Spinal cord (tissue), 10 donors: ENCODE measurements around the gene TRIL. TPM values are rescaled to one million over a fixed set of nuclear protein-coding genes. Genes with fewer than 3 reads are reported as not detected.
A peak's percentile ranks its signal among the peaks of the same experiment; 100 is the strongest.

ENCODE experiments used
- DNase-seq, 6 donors: peaks; one replicate each; pipeline versions ENCODE4 v3.0.0 to v3.0.0-alpha.2; 2013 to 2015; ENCODE audit warnings: low spot score in 6 of 6, low read depth in 4 of 6
- H3K27ac ChIP-seq: one replicate; pipeline ENCODE4 v1.5.1; 2013; ENCODE audit warnings: low read depth, low read length, control low read depth
- H3K27me3 ChIP-seq: one replicate; pipeline ENCODE4 v1.6.1; 2013; ENCODE audit warnings: low read length; ENCODE audit not compliant: control insufficient read depth, insufficient read depth
- H3K36me3 ChIP-seq: one replicate; pipeline ENCODE4 v1.6.1; 2013; ENCODE audit warnings: low read length; ENCODE audit not compliant: control insufficient read depth, insufficient read depth
- H3K4me1 ChIP-seq: one replicate; pipeline ENCODE4 v1.6.1; 2013; ENCODE audit warnings: low read length; ENCODE audit not compliant: control insufficient read depth, insufficient read depth
- H3K4me3 ChIP-seq: one replicate; pipeline ENCODE4 v1.5.1; 2013; ENCODE audit warnings: low read depth, low read length, control low read depth
- H3K9me3 ChIP-seq: one replicate; pipeline ENCODE4 v1.6.1; 2013; ENCODE audit warnings: low read length; ENCODE audit not compliant: control insufficient read depth, insufficient read depth
- WGBS: methylation state at CpG from one replicate; pipeline ENCODE4 v1.1.5; 2013; ENCODE audit warnings: missing lambda C conversion rate; ENCODE audit not compliant: insufficient coverage; 5-methylcytosine and 5-hydroxymethylcytosine counted together
- polyA plus RNA-seq, 2 donors: library from polyadenylated mRNA; unstranded; fragments of 120-200 nt; gene quantifications; one replicate each; pipeline ENCODE4 v1.2.1, GENCODE V29; 2013; ENCODE audit not compliant: insufficient read length in 2 of 2
- total RNA-seq, 2 donors: library from RNA; depleted of rRNA in 1 of 2; stranded (reverse); fragments of 120-200 nt in 1 of 2; fragments of >200 nt in 1 of 2; gene quantifications; one replicate each; pipeline versions ENCODE4 v1.2.3 to v1.2.4, GENCODE V29; 2013 to 2014
- donor health status: healthy.

The TRIL gene
- total and polyA plus RNA-seq, 4 donors = 17.4 to 66.0 (median 33.5) TPM

GRCh38 chr7:28986028-28986764, 28.1 kb upstream of the TRIL start:
- Histone ChIP-seq H3K27me3 (no peaks in the 10 kb centered on the region), H3K27ac (no peak overlapping the region), H3K4me3 (no peak overlapping the region), H3K9me3 (no peaks in the 10 kb centered on the region), H3K36me3 (no peaks in the 10 kb centered on the region), H3K4me1 (peaks cover 17% of the 10 kb centered on the region)
- 76% methylated on average over 11 of the region's 11 CpGs for WGBS
- DNase-seq = no peak

DNA sequence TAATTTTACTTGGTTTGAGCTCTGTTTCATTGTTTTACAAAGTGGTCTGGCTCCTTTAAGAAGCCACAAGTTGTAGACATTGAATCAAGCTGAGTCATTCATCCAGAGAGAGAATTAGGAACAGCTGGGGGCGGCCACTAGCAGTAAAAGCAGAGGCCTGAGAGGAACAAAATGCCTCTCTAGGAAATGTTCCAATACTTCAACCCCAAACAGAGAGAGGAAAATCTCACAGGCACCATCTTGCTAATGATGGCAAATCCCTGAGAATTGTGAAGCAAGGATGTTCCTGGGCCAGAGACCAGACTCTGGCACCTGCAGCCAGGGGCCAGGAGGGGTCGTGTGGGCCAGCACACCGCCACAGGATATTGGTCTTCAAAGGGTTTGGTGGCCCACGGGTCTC, 26.5 kb upstream of the TRIL start:
- Histone ChIP-seq H3K27me3 (no peaks in the 10 kb centered on the region), H3K27ac (peak overlapping the region; percentile 45), H3K9me3 (no peaks in the 10 kb centered on the region), H3K36me3 (no peaks in the 10 kb centered on the region), H3K4me3 (no peak overlapping the region), H3K4me1 (peaks cover 23% of the 10 kb centered on the region)
- DNase-seq = peak in 2 of 6 donors; percentile 67 to 74
- WGBS = 26% methylated on average over 4 of the region's 4 CpGs

DNA sequence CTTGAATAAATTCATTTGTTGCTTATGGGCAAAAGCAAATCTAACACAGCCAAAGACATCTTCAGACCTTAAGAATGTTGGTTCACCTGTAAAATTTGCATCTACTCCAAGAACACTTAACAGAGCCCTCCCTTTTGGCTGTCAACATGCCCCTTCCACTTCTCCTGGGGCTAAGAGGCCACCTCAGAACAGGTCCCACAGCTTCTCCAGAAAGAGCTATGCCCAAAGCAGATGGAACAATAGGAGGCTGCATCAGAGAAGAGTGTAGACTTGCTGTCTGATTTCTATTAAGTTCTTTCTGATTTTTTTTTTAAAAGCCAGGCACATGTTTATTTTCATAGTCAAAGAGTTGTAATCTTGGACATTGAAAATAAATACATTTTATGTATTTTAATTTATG, 26.1 kb upstream of the TRIL start:
- Histone ChIP-seq H3K27me3 (no peaks in the 10 kb centered on the region), H3K4me1 (peaks cover 24% of the 10 kb centered on the region), H3K27ac (no peak overlapping the region), H3K9me3 (no peaks in the 10 kb centered on the region), H3K4me3 (no peak overlapping the region), H3K36me3 (no peaks in the 10 kb centered on the region)
- no peak for DNase-seq

GRCh38 chr7:28983396-28984190, 25.5 kb upstream of the TRIL start:
- H3K9me3 ChIP-seq = no peaks in the 10 kb centered on the region
- 88% methylated on average over 1 of the region's 4 CpGs for WGBS
- DNase-seq = peak in 1 of 6 donors; percentile 27
- no peak overlapping the region for H3K27ac ChIP-seq
- H3K4me1 ChIP-seq = peaks cover 24% of the 10 kb centered on the region
- H3K36me3 ChIP-seq = no peaks in the 10 kb centered on the region
- no peaks in the 10 kb centered on the region for H3K27me3 ChIP-seq
- no peak overlapping the region for H3K4me3 ChIP-seq

DNA sequence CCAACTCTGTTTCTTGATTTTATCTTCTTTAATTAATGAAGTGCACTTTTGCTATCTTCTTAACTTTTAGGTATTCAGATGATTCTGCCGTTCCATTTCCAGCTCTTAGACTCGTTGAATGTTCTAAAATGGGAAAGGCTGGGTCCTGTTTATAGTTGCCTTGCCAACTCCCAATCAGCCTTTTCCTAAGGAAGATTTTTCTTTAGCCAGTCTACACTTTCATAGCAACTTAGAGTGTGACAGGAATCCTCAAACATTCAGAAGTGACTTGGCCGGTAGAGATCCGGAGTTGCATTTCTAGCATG, 23.0 kb upstream of the TRIL start:
- peak in 4 of 6 donors; percentile 62 to 81 (median 72) for DNase-seq
- Histone ChIP-seq H3K27me3 (no peaks in the 10 kb centered on the region), H3K36me3 (no peaks in the 10 kb centered on the region), H3K27ac (peak overlapping the region; percentile 76), H3K4me3 (no peak overlapping the region), H3K4me1 (peaks cover 21% of the 10 kb centered on the region), H3K9me3 (no peaks in the 10 kb centered on the region)
- 30% methylated on average over 2 of the region's 4 CpGs for WGBS

GRCh38 chr7:28980451-28981160, 22.5 kb upstream of the TRIL start:
- H3K4me1 ChIP-seq = peaks cover 19% of the 10 kb centered on the region
- H3K27ac ChIP-seq = peak overlapping the region; percentile 67
- H3K4me3 ChIP-seq = no peak overlapping the region
- 81% methylated on average over 5 of the region's 8 CpGs for WGBS
- H3K27me3 ChIP-seq = no peaks in the 10 kb centered on the region
- peak in 1 of 6 donors; percentile 15 for DNase-seq
- no peaks in the 10 kb centered on the region for H3K36me3 ChIP-seq
- H3K9me3 ChIP-seq = no peaks in the 10 kb centered on the region

- no peak for DNase-seq
- WGBS = 89% methylated on average over 2 of the region's 3 CpGs
- peaks cover 14% of the 10 kb centered on the region for H3K4me1 ChIP-seq
- no peak overlapping the region for H3K4me3 ChIP-seq
- no peaks in the 10 kb centered on the region for H3K36me3 ChIP-seq
- H3K27me3 ChIP-seq = no peaks in the 10 kb centered on the region
- H3K27ac ChIP-seq = peak overlapping the region; percentile 27
- H3K9me3 ChIP-seq = no peaks in the 10 kb centered on the region
Measured at GRCh38 chr7:28979776-28980175, 21.6 kb upstream of the TRIL start.

DNA sequence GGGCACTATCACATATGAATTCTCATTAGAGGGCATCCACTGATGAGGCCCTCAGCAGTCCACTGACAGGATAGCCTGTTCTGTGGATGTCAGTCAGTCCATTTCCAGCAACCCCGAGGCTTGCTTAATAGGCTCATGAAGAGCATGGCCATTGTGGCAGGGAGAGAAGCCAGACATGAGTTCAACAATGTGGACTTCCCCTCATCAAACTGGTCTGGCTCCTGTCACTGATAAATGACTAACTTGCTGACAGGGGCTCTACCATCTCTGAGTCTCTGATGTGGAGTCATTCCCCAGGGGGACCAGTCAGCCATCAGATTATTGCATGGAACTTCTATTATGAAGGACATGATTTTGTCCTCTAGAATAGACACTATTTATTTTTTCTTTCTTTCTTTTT, 19.8 kb upstream of the TRIL start:
- Histone ChIP-seq H3K4me3 (no peak overlapping the region), H3K27ac (no peak overlapping the region), H3K9me3 (no peaks in the 10 kb centered on the region), H3K27me3 (no peaks in the 10 kb centered on the region), H3K36me3 (no peaks in the 10 kb centered on the region), H3K4me1 (peaks cover 7% of the 10 kb centered on the region)
- no CpG with 5 or more reads among the region's 1 CpG for WGBS
- no peak for DNase-seq

- no peaks in the 10 kb centered on the region for H3K36me3 ChIP-seq
- no peak overlapping the region for H3K4me3 ChIP-seq
- H3K9me3 ChIP-seq = no peaks in the 10 kb centered on the region
- peak in 1 of 6 donors; percentile 72 for DNase-seq
- WGBS = 20% methylated on average over 1 of the region's 3 CpGs
- H3K27me3 ChIP-seq = no peaks in the 10 kb centered on the region
- H3K27ac ChIP-seq = no peak overlapping the region
- H3K4me1 ChIP-seq = peaks cover 7% of the 10 kb centered on the region
Measured at GRCh38 chr7:28976022-28976421, 17.9 kb upstream of the TRIL start.
